Gastroesophageal sphincter (tissue), 3 donors: Measurements from ENCODE around the gene ATP8A1.

Experiments used
- CTCF ChIP-seq, 4 experiments: fragments of 200-600 bp in 2 of 4; fragments of 450-650 bp in 2 of 4; sonication (generic) in 1 of 4; IDR thresholded peaks; one replicate each; pipeline ENCODE4 v1.5.1; 2017 to 2019; ENCODE audit warnings: antibody characterized with exemption in 4 of 4, mild to moderate bottlenecking in 2 of 4, moderate library complexity in 2 of 4
- POLR2A ChIP-seq, 2 donors: fragments of 450-650 bp; IDR thresholded peaks; one replicate each; pipeline ENCODE4 v1.6.1; 2017; ENCODE audit warnings: antibody characterized with exemption in 2 of 2, mild to moderate bottlenecking in 2 of 2, moderate library complexity in 1 of 2

DNA sequence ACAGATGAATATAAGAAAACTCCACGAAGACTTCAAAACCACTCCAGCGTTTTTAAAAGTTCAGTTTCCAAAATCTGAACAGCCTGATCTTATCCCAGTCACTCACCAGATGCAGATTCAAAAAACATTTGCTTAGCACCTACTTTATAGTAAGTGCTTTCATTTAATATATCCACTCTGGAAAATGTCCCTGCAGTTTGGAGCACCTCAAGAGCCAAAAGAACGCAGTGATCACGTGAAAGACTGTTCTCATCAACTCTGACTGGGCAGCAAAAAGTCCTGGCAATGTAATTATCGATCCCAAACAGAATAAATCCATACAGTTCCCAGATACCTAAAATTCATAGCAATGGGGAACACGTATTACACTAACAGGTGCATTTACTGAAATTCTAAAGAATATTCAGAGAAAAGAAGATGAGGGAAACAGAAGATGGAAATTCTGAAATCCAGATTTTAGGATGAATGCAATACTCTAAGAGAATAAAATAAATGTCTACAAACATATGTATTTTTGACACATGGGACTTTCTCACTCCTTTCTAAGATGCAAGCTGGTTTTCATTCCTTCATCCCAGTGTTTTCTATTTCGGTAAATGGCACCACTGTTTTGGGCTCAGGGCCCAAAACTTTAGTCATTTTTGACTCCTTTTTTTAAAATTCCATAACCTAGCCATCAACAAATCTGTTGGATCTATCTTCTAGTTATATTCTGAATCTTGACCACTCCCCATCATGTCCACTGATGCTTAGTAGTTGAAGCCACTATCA, 13.9 kb downstream of the ATP8A1 start:
- TF ChIP-seq CTCF (IDR thresholded peaks at IDR 0.05) (no peak), POLR2A (IDR thresholded peaks at IDR 0.05) (no peak)
